Superior temporal gyrus (tissue), 1 donor: Measurements from ENCODE around the gene PRPF8.
A peak's percentile ranks its signal among the peaks of the same experiment; 100 is the strongest.
"Not testable (repeated sequence)": the region's sequence is repeated elsewhere in the genome, so short reads cannot be mapped to it uniquely, and the experiment has no call there.

Experiments
- DNase-seq: peaks from one replicate; pipeline ENCODE4 v3.0.0-alpha.2; 2016; ENCODE audit errors: extremely low spot score

PRPF8 gene

DNA sequence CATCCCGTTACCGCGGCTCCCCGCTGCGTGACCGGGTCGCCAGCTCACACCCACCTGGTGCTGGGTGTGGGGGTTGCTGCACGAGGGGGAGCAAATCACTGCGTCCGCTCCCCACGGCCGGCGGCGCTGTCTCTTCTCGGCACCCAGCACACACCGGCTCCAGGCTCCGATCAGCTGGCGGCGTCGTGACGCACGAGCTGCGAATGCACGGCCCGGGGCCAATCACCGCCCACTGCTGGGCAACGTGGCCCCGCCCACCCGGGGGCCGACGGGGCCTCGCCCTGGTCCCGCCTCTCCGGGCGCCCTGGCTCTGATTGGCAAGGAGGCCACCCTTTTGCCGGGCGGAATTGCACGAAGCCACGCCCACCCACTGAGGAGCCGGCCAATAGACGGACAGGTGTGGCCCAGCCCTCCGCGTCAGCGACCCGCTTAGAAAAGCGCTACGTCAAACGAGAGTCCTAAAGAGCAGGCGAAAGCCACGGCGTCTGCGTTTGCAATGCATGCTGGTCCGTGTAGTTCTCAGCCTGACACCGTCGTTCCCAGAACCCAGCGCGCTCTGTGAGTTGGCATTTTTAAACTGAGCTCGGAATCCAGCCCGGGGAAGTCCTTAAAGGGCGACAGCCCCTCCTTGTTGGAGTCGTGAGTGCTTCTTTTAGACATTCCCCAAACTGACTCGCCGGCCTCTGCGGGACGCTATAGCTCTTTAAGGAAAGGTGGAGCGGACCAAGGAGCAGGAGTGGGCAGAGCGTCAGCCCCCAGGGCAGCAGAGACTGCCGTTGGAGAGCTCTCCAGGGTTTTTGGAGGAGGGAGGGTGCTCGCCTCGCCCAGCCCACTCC, 31.6 kb upstream of the PRPF8 start:
- peak; percentile 100 for DNase-seq

DNA sequence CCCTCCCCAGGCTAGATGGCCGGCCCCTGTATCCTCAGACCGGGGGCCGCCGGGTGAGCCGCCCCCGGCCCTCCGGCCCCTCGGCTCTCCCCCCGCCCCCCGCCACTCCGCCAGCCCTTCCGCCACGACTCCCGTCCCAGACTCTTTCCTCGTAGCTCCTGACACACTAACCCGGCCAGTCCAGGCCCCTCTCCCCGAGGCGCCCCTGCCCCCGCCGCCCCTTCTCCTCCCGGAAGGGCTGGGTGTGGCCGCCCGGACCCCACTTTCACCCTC, 31.1 kb upstream of the PRPF8 start:
- no peak for DNase-seq

DNA sequence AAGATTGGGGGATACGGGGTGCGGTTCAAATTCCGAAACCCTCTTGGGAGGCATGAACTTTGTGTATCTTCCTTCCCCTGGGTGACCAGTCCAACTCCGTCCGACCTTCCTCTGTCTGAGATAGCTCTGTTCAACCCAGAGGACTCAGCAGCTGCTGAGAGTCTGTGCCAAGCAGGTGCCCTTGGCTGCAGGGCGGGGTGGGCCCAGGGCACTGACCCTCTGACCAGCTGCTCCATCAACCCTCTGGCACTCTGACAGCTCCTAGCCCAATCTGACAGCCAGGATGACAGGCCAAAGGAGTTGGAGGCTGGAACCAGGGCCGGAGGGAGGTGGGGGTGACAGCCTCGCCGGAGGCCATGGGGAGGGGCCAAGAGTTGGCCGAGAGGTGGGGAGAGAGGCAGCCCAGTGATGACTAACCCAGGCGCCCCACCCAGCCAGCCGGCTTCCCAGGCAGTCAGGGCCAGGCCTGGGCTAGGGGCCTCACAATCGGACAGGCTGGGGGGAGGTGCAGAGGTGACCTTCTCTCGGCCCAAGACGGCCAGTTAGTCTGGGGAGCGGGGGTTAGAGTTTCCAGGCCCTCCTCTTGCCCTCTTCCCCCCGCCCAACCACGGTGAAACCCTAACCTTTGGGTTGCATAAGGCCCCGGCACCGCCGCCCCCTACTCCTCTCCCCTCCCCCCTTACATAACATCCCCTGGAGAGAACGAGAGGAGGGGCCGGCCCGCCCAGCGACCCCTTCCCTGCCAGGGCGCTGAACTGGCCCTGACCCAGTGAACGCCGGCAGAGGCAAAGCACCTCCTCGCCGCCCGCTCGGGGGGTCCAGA, 30.5 kb upstream of the PRPF8 start:
- DNase-seq = no peak

DNA sequence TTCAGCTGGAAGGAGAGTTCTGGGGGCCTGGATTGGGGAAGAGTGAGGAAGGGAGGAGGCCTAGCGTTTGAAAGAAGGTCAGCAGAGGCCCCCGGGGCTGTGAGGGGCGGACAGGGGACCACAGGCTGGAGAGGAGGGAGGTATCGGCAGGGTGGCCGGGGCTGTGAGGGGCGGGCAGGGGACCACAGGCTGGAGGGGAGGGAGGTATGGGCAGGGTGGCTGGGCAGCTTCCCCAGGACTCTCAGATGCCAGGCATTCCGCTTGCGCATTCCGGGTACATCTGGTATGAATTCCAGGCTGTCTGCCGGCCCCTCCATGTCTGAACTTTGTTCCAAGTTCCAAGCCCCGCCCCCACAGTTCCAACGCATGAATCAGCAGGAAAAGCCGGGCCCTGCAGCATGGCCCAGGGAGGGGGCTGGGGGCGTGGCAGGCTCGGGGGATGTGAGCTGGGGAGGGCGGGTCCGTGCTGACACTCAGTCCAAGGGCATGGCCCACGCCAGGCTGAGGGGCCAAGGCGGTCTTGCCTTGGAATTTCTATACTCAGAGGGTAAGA, 29.8 kb upstream of the PRPF8 start:
- DNase-seq = peak; percentile 21

DNA sequence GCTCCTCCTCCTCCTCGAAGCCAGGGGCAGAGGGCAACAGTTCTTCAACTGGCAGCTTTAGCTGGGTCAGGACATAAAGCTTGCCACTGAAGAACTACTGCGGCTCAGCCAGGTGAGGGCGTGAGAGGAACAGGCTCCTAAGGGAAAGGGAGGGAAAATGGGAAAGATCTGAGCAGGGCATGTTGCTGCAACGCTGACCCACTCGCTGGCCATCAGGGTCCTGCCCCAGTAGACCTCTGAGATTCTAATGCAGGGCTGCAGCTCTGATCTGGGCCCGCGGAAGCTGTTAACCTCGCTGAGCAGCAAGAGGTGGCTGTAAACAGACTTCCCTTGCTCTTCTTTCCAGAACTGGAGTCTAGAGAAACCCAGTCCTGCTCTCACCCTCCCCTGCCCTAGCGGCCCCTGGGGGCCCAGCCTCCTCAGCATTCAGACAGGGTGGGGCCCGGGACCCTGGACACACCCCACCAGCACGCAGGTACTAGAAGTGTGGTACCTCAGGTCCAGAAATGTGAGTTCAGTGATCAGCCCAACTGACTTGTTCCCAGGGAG, 29.3 kb upstream of the PRPF8 start:
- DNase-seq = no peak

GRCh38 chr17:1713160-1713877, 28.7 kb upstream of the PRPF8 start:
- DNase-seq = no peak

DNA sequence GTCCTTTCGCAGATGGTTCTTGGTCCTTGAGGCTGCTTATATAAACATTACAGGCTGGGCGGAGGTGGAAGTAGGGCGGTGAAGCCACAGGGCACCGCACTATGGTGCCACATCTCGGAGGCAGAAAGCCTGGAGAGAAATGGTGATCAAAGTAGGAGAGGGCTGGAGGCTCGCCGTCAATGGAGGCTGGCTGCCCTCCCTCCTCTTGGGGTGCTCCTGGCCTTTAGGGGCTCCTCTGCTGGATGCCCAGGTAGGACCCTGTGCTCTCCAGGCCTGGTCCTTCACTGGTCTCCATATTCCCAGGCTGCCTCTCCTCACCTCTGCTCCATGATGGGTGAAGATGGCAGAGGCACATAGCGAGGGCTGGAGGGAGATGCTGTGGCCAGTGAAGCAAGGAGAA, 27.6 kb upstream of the PRPF8 start:
- DNase-seq = no peak

DNA sequence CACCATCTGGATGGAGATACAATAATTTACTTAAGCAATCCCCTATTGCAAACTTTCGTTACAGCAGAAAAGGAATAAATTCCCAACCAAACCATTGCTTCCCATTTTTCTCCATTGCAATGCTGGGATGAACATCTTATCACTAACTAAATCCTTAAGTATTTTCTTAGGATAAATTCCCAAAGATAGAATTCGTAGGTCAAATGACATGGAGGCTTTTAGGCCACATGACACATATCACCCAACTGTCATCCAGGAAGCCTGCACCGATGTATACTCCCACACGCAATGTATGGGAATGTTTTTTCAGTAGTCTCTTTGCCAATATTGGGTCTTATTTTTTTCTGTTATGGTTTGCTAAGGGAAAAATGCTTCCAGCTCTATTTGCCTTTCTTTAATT, 27.1 kb upstream of the PRPF8 start:
- no peak for DNase-seq

GRCh38 chr17:1710807-1711553, 26.3 kb upstream of the PRPF8 start:
- no peak for DNase-seq

- no peak for DNase-seq
These were observed 25.5 kb upstream of the PRPF8 start, which contains the start of gene TLCD2 for GRCh38 chr17:1709971-1710806. Gene TLCD2, minus strand, starts transcription at chr17:1710377. Its CDS starts 135 bp downstream, at chr17:1710242.

DNA sequence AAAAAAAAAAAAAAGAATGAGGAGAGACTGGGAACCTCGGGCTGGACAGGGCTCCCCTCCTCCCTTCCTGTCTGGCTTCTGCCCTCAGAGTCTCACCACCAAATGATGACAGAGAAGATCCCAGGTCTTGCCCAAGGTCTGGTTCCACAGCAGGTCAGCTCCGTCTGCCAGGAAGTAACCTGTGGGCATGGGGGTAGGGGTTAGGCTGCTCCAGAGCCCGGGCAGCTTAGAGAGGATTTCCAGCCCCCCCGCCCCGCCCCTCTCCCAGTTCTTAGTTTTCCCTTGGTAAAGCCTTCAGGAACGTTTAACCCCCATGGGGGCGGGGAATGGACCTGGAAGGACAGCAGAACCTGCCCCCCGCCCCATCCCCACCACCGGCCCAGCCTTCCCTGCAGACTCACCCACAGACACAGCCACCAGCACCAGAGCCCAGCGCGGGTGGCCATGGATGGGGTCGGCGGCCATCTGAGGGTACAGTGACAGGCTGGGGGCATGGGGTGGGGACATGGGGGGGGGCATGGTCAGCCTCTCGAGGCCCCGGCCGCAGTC, 24.8 kb upstream of the PRPF8 start:
- DNase-seq = no peak

GRCh38 chr17:1708791-1709346, 24.2 kb upstream of the PRPF8 start:
- not testable (repeated sequence) for DNase-seq

- DNase-seq = no peak
These were observed 22.4 kb upstream of the PRPF8 start for GRCh38 chr17:1707107-1707506.

- DNase-seq = no peak
These were observed 20.3 kb upstream of the PRPF8 start for GRCh38 chr17:1705004-1705403.

GRCh38 chr17:1703063-1703462, 18.4 kb upstream of the PRPF8 start:
- DNase-seq = no peak

DNA sequence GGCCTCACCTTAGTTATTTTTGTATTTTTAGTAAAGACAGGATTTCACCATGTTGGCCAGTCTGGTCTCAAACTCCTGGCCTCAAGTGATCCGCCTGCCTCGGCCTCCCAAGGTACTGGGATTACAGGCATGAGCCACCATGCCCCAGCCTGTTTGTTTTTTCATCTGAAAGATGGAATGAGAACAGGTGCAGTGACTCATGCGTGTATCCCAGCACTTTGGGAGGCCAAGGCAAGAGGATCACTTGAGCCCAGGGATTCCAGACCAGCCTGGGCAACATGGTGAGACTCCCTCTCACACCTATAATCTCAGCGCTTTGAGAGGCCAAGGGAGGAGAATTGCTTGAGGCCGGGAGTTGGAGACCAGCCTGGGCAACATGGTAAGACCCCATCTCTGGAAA, 15.2 kb upstream of the PRPF8 start:
- not testable (repeated sequence) for DNase-seq

- no peak for DNase-seq
These were observed 13.0 kb upstream of the PRPF8 start for GRCh38 chr17:1697681-1698080.

GRCh38 chr17:1695365-1695764, 10.7 kb upstream of the PRPF8 start:
- no peak for DNase-seq

DNA sequence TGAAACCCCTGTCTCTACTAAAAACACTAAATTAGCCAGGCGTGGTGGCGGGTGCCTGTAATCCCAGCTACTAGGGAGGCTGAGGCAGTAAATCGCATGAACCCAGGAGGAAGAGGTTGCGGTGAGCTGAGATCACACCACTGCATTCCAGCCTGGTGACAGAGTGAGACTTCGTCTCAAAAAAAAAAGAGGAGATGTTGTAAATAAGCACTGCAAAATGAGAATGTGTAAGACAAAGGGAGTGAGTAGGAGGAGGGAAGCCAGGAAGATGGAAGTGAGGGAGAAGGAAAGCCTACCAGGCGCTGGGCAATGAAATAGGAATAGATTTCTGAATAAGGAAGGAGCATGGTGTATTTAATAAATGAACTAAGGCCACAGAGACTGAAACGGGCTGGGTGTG, 8.7 kb upstream of the PRPF8 start:
- no peak for DNase-seq
